Progenitor cell of endocrine pancreas (in vitro differentiated cells): ENCODE data around the gene PRDX1. TPM values are rescaled to one million over a fixed set of nuclear protein-coding genes. Genes with fewer than 3 reads are reported as not detected.

Experiments
- DNase-seq: peaks from one replicate; pipeline ENCODE4 v3.0.0; 2021; ENCODE audit warnings: low spot score; ENCODE audit not compliant: unreplicated experiment
- H3K27ac Mint-ChIP-seq: 2 replicates; pipeline ENCODE4 v1.8.0; 2021; ENCODE audit warnings: mild to moderate bottlenecking, moderate library complexity, mixed read lengths
- H3K27me3 Mint-ChIP-seq: 2 replicates; pipeline ENCODE4 v1.8.0; 2021; ENCODE audit warnings: mixed read lengths
- H3K36me3 Mint-ChIP-seq: 2 replicates; pipeline ENCODE4 v1.8.0; 2022; ENCODE audit warnings: mixed read lengths; ENCODE audit not compliant: insufficient read depth
- H3K4me1 Mint-ChIP-seq: 2 replicates; pipeline ENCODE4 v1.8.0; 2021; ENCODE audit warnings: low read depth, mixed read lengths
- H3K4me3 Mint-ChIP-seq: 2 replicates; pipeline ENCODE4 v1.8.0; 2021; ENCODE audit warnings: low read depth, mild to moderate bottlenecking, moderate library complexity, mixed read lengths
- H3K9me3 Mint-ChIP-seq: 2 replicates; pipeline ENCODE4 v1.8.0; 2021; ENCODE audit warnings: low read depth, mixed read lengths
- CTCF ChIP-seq: fragments of 200-600 bp; sonication (generic); IDR thresholded peaks from one replicate; pipeline ENCODE4 v1.5.0; 2021; ENCODE audit warnings: antibody characterized with exemption, mild to moderate bottlenecking; ENCODE audit not compliant: unreplicated experiment
- total RNA-seq: library from RNA; stranded (reverse); gene quantifications from 2 replicates; pipeline ENCODE4 v1.2.1, GENCODE V29; 2021

PRDX1 gene
- total RNA-seq, 1 donor from 2014 or later = 308 TPM

- H3K4me3 Mint-ChIP-seq = no peak overlapping the region
- no peaks in the 10 kb centered on the region for H3K9me3 Mint-ChIP-seq
- no peaks in the 10 kb centered on the region for H3K4me1 Mint-ChIP-seq
- no peak overlapping the region for H3K27ac Mint-ChIP-seq
- no peak for TF ChIP-seq CTCF
- peaks cover 12% of the 10 kb centered on the region for H3K36me3 Mint-ChIP-seq
- DNase-seq = no peak
- no peaks in the 10 kb centered on the region for H3K27me3 Mint-ChIP-seq
These were observed 14.5 kb downstream of the PRDX1 start for GRCh38 chr1:45507195-45507594.

- no peak for DNase-seq
- no peaks in the 10 kb centered on the region for H3K27me3 Mint-ChIP-seq
- H3K4me1 Mint-ChIP-seq = peaks cover 24% of the 10 kb centered on the region
- H3K9me3 Mint-ChIP-seq = no peaks in the 10 kb centered on the region
- H3K27ac Mint-ChIP-seq = peak overlapping the region; percentile 4
- no peaks in the 10 kb centered on the region for H3K36me3 Mint-ChIP-seq
- TF ChIP-seq CTCF = no peak
- no peak overlapping the region for H3K4me3 Mint-ChIP-seq
These were observed 18.0 kb downstream of the PRDX1 start for GRCh38 chr1:45503462-45504360.

- Mint-ChIP-seq H3K4me3 (peak overlapping the region; percentile 46), H3K27ac (peak overlapping the region; percentile 9), H3K36me3 (peaks cover 2% of the 10 kb centered on the region), H3K27me3 (no peaks in the 10 kb centered on the region), H3K4me1 (peaks cover 30% of the 10 kb centered on the region), H3K9me3 (peaks cover 1% of the 10 kb centered on the region)
- DNase-seq = no peak
- no peak for TF ChIP-seq CTCF
These were observed 20.2 kb downstream of the PRDX1 start for GRCh38 chr1:45501505-45501859.

GRCh38 chr1:45499415-45499769 is 22.3 kb downstream of the PRDX1 start:
- Mint-ChIP-seq H3K9me3 (peaks cover 2% of the 10 kb centered on the region), H3K4me3 (peak overlapping the region; percentile 95), H3K36me3 (peaks cover 5% of the 10 kb centered on the region), H3K4me1 (peaks cover 30% of the 10 kb centered on the region), H3K27ac (peak overlapping the region; percentile 94), H3K27me3 (no peaks in the 10 kb centered on the region)
- no peak for DNase-seq
- no peak for TF ChIP-seq CTCF

- Mint-ChIP-seq H3K4me3 (peak overlapping the region; percentile 95), H3K4me1 (peaks cover 30% of the 10 kb centered on the region), H3K27me3 (no peaks in the 10 kb centered on the region)
These were observed 23.4 kb downstream of the PRDX1 start for GRCh38 chr1:45498279-45498678.

More at GRCh38 chr1:45498279-45498678, 23.4 kb downstream of the PRDX1 start:
- peaks cover 2% of the 10 kb centered on the region for H3K9me3 Mint-ChIP-seq
- no peak for TF ChIP-seq CTCF
- no peak for DNase-seq
- no peak overlapping the region for H3K27ac Mint-ChIP-seq
- peaks cover 5% of the 10 kb centered on the region for H3K36me3 Mint-ChIP-seq
